HG03097 (cell line): ENCODE measurements around the gene SPACDR.

ENCODE experiments used
- ATAC-seq: cut with Tn5 transposase; IDR thresholded peaks from one replicate; pipeline ENCODE4 v1.9.1; 2021; ENCODE audit not compliant: unreplicated experiment, low FRiP score

Gene SPACDR

GRCh38 chr7:100423315-100423714 lies 40.7 kb downstream of the SPACDR start:
- ATAC-seq: no peak

GRCh38 chr7:100419660-100420226 lies 44.3 kb downstream of the SPACDR start:
- no peak for ATAC-seq

GRCh38 chr7:100418930-100419659 lies 45.0 kb downstream of the SPACDR start:
- no peak for ATAC-seq

GRCh38 chr7:100415448-100415847 lies 48.6 kb downstream of the SPACDR start:
- no peak for ATAC-seq

GRCh38 chr7:100413889-100414288 lies 50.2 kb downstream of the SPACDR start:
- no peak for ATAC-seq

GRCh38 chr7:100413346-100413745 lies 50.7 kb downstream of the SPACDR start:
- no peak for ATAC-seq

- no peak for ATAC-seq
These were observed 53.0 kb downstream of the SPACDR start for GRCh38 chr7:100411101-100411500.

GRCh38 chr7:100407285-100408180 lies 56.5 kb downstream of the SPACDR start:
- no peak for ATAC-seq

- no peak for ATAC-seq
These were observed 57.3 kb downstream of the SPACDR start for GRCh38 chr7:100406767-100407166.
